ENCODE measurements around the gene SNTA1.

DNA sequence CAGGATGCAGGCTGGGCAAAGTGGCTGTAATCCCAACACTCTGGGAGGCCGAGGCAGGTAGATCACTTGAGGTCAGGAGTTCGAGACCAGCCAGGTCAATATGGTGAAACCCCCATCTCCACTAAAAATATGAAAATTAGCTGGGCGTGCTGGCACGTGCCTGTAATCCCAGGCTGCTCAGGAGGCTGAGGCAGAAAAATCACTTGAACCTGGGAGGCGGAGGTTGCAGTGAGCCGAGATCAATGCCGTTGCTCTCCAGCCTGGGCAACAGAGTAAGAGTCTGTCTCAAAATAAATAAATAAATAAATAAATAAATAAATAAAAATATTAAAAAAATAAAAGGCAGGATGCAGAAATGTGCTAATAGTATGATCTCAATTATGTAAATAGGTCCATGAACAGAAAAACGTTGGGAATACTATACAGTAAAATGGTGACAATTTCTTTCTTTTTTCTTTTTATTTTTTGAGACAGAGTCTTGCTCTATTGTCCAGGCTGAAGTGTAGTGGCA is 37.9 kb upstream of the SNTA1 start:
- TF ChIP-seq EZH2 (IDR thresholded peaks at IDR 0.05), result no peak
- no peak for TF ChIP-seq POLR2A (IDR thresholded peaks at IDR 0.05; ENCODE audit: borderline replicate concordance, extremely low read depth, insufficient read depth, insufficient read length)
- TF ChIP-seq, protein P1, sequence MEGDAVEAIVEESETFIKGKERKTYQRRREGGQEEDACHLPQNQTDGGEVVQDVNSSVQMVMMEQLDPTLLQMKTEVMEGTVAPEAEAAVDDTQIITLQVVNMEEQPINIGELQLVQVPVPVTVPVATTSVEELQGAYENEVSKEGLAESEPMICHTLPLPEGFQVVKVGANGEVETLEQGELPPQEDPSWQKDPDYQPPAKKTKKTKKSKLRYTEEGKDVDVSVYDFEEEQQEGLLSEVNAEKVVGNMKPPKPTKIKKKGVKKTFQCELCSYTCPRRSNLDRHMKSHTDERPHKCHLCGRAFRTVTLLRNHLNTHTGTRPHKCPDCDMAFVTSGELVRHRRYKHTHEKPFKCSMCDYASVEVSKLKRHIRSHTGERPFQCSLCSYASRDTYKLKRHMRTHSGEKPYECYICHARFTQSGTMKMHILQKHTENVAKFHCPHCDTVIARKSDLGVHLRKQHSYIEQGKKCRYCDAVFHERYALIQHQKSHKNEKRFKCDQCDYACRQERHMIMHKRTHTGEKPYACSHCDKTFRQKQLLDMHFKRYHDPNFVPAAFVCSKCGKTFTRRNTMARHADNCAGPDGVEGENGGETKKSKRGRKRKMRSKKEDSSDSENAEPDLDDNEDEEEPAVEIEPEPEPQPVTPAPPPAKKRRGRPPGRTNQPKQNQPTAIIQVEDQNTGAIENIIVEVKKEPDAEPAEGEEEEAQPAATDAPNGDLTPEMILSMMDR (IDR thresholded peaks at IDR 0.05 in 2 of 3, conservative IDR thresholded peaks at IDR 0.05 in 1 of 3; ENCODE audit: borderline replicate concordance in 1 of 3, insufficient read depth in 1 of 3, low read depth in 2 of 3, low read length in 2 of 3), result no peak
- TF ChIP-seq SP1 (IDR thresholded peaks at IDR 0.05; ENCODE audit: low read depth), result no peak
- TF ChIP-seq SRF (IDR thresholded peaks at IDR 0.05; ENCODE audit: low read depth), result no peak
- TF ChIP-seq EZH2phosphoT487 (IDR thresholded peaks at IDR 0.05; ENCODE audit: borderline replicate concordance), result no peak
- TF ChIP-seq ELF1 (IDR thresholded peaks at IDR 0.05; ENCODE audit: borderline replicate concordance, low read depth), result no peak

Data from HCT116 (cell line).